IMR-90 (cell line): Measurements from ENCODE around the gene KLHL17. TPM values are rescaled to one million over a fixed set of nuclear protein-coding genes. Genes with fewer than 3 reads are reported as not detected.

Source experiments
- ATAC-seq: fragments of 200-7000 bp; cut with Tn5 transposase; 2 replicates; pipeline ENCODE4 v1.9.1; 2020; ENCODE audit warnings: low read depth, mild to moderate bottlenecking, moderate library complexity
- BruUV-seq: library from RNA; stranded (reverse); fragments of 400-500 nt; replicated peaks from 2 replicates; lab custom pipeline; 2021; lab: Mats Ljungman, UMichigan
- CTCF ChIA-PET: fragments of 300-600 bp; formaldehyde crosslinking; extraction: SDS; loops from one replicate; lab custom pipeline; 2021; ENCODE audit warnings: antibody characterized with exemption; lab: Yijun Ruan, JAX
- POLR2A ChIA-PET: fragments of 300-600 bp; sonication (Branson Sonifier 250); formaldehyde crosslinking; loops from one replicate; lab custom pipeline; 2022; ENCODE audit warnings: antibody characterized with exemption; ENCODE audit not compliant: unreplicated experiment; lab: Charles Lee
- DNase-seq: peaks from one replicate; pipeline ENCODE4 v3.0.0; 2013
- H2AFZ ChIP-seq: replicated peaks from 2 replicates; pipeline ENCODE3; 2013; ENCODE audit warnings: low read length, mild to moderate bottlenecking; ENCODE audit not compliant: poor library complexity
- H2AK5ac ChIP-seq: 2 replicates; pipeline ENCODE4 v1.6.1; 2013; ENCODE audit warnings: low read depth, low read length, inconsistent platforms
- H2AK9ac ChIP-seq: replicated peaks from 2 replicates; pipeline ENCODE3; 2013; ENCODE audit warnings: mild to moderate bottlenecking, low read depth, low read length, moderate library complexity; ENCODE audit not compliant: poor library complexity
- H2BK120ac ChIP-seq: 2 replicates; pipeline ENCODE4 v1.6.1; 2013; ENCODE audit warnings: low read depth, low read length, inconsistent platforms
- H2BK15ac ChIP-seq: 3 replicates; pipeline ENCODE4 v1.6.1; 2013; ENCODE audit warnings: low read depth, low read length, inconsistent platforms
- H2BK20ac ChIP-seq: 2 replicates; pipeline ENCODE4 v1.6.1; 2013; ENCODE audit warnings: low read depth, mild to moderate bottlenecking, inconsistent platforms, low read length, moderate library complexity
- H2BK5ac ChIP-seq: 2 replicates; pipeline ENCODE4 v1.6.1; 2013; ENCODE audit warnings: mild to moderate bottlenecking, low read depth, low read length, inconsistent platforms; ENCODE audit not compliant: poor library complexity, severe bottlenecking
- H3K14ac ChIP-seq: replicated peaks from 2 replicates; pipeline ENCODE4 v1.6.1; 2013; ENCODE audit warnings: low read depth, low read length, inconsistent platforms
- H3K18ac ChIP-seq: 2 replicates; pipeline ENCODE4 v1.6.1; 2013; ENCODE audit warnings: low read depth, low read length, control low read depth
- H3K23ac ChIP-seq: 2 replicates; pipeline ENCODE4 v1.6.1; 2013; ENCODE audit warnings: low read depth, low read length, inconsistent platforms
- H3K27ac ChIP-seq: 2 replicates; pipeline ENCODE4 v1.5.1; 2013; ENCODE audit warnings: mild to moderate bottlenecking, control low read depth, low read length; ENCODE audit not compliant: insufficient read depth
- H3K27me3 ChIP-seq: 2 replicates; pipeline ENCODE4 v1.6.1; 2013; ENCODE audit warnings: low read length; ENCODE audit not compliant: control insufficient read depth, insufficient read depth
- H3K36me3 ChIP-seq: 2 replicates; pipeline ENCODE4 v1.6.1; 2013; ENCODE audit warnings: low read length, mixed read lengths; ENCODE audit not compliant: control insufficient read depth, insufficient read depth
- H3K4ac ChIP-seq: 2 replicates; pipeline ENCODE4 v1.6.1; 2013; ENCODE audit warnings: low read depth, low read length, inconsistent platforms
- H3K4me1 ChIP-seq: 2 replicates; pipeline ENCODE4 v1.6.1; 2013; ENCODE audit warnings: low read length, mixed read lengths; ENCODE audit not compliant: control insufficient read depth, insufficient read depth
- H3K4me2 ChIP-seq: 2 replicates; pipeline ENCODE4 v1.6.1; 2013; ENCODE audit warnings: low read depth, mild to moderate bottlenecking, control low read depth, low read length, moderate library complexity
- H3K4me3 ChIP-seq: 2 replicates; pipeline ENCODE4 v1.5.1; 2013; ENCODE audit warnings: low read depth, mild to moderate bottlenecking, control low read depth, low read length, moderate library complexity; ENCODE audit not compliant: insufficient read depth
- H3K56ac ChIP-seq: 2 replicates; pipeline ENCODE4 v1.6.1; 2013; ENCODE audit warnings: low read length, inconsistent platforms; ENCODE audit not compliant: insufficient read depth; ENCODE audit errors: extremely low read depth
- H3K79me1 ChIP-seq, 2 experiments: 2 replicates each; pipeline ENCODE4 v1.6.1; 2013; ENCODE audit warnings: low read length in 2 of 2, inconsistent platforms in 1 of 2, low read depth in 1 of 2
- H3K9ac ChIP-seq: 2 replicates; pipeline ENCODE4 v1.6.1; 2013; ENCODE audit warnings: low read depth, low read length, control low read depth
- H3K9me1 ChIP-seq: 2 replicates; pipeline ENCODE4 v1.6.1; 2013; ENCODE audit warnings: low read length, inconsistent platforms; ENCODE audit not compliant: insufficient read depth
- H3K9me3 ChIP-seq: 2 replicates; pipeline ENCODE4 v1.6.1; 2013; ENCODE audit warnings: low read length; ENCODE audit not compliant: control insufficient read depth, insufficient read depth
- H4K20me1 ChIP-seq: 2 replicates; pipeline ENCODE4 v1.6.1; 2013; ENCODE audit warnings: low read length, inconsistent platforms; ENCODE audit not compliant: insufficient read depth
- H4K5ac ChIP-seq: 2 replicates; pipeline ENCODE4 v1.6.1; 2013; ENCODE audit warnings: mild to moderate bottlenecking, low read depth, low read length, control low read depth
- H4K8ac ChIP-seq, 2 experiments: 2 replicates each; pipeline ENCODE4 v1.6.1; 2013; ENCODE audit warnings: low read depth in 2 of 2, low read length in 2 of 2, control low read depth in 1 of 2, inconsistent platforms in 1 of 2
- H4K91ac ChIP-seq: 2 replicates; pipeline ENCODE4 v1.6.1; 2013; ENCODE audit warnings: low read depth, low read length, inconsistent platforms; ENCODE audit not compliant: insufficient read depth
- CEBPB ChIP-seq: IDR thresholded peaks from 2 replicates; pipeline ENCODE4 v1.6.1; 2012; ENCODE audit warnings: low read depth, low read length, improper control_type of control experiment
- CTCF ChIP-seq: conservative IDR thresholded peaks from 2 replicates; pipeline ENCODE4 v1.5.1; 2012; ENCODE audit warnings: mild to moderate bottlenecking, low read depth, low read length, improper control_type of control experiment
- MAFK ChIP-seq: IDR thresholded peaks from 2 replicates; pipeline ENCODE4 v1.6.1; 2012; ENCODE audit warnings: low read depth, low read length, improper control_type of control experiment
- NFE2L2 ChIP-seq: fragments of 150-350 bp; IDR thresholded peaks from 2 replicates; pipeline ENCODE4 v1.6.1; 2016; ENCODE audit warnings: low read depth, mild to moderate bottlenecking, low read length
- POLR2A ChIP-seq: IDR thresholded peaks from 2 replicates; pipeline ENCODE4 v1.6.1; 2012; ENCODE audit warnings: mild to moderate bottlenecking, low read depth, low read length
- RAD21 ChIP-seq: IDR thresholded peaks from 2 replicates; pipeline ENCODE4 v1.6.1; 2012; ENCODE audit warnings: low read length, improper control_type of control experiment
- RCOR1 ChIP-seq: IDR thresholded peaks from 2 replicates; pipeline ENCODE4 v1.6.1; 2012; ENCODE audit warnings: mild to moderate bottlenecking, low read length, improper control_type of control experiment; ENCODE audit not compliant: insufficient replicate concordance
- USF2 ChIP-seq: fragments of 150-350 bp; IDR thresholded peaks from 2 replicates; pipeline ENCODE4 v1.6.1; 2017; ENCODE audit warnings: mild to moderate bottlenecking, antibody characterized with exemption, low read length, low read depth
- WGBS, 2 experiments: methylation state at CpG; one replicate each; pipeline versions ENCODE4 v1.1.5 to v1.1.7; 2013; ENCODE audit warnings: missing lambda C conversion rate in 2 of 2; ENCODE audit not compliant: insufficient read length in 1 of 2; ENCODE audit errors: extremely low coverage in 2 of 2; 5-methylcytosine and 5-hydroxymethylcytosine counted together
- dilution Hi-C: fragments of 300-500 bp; cut with HindIII; formaldehyde crosslinking; loops from one replicate; pipeline ENCODE4 v1.14.3; 2018; ENCODE audit warnings: low sequenced_read_pairs; ENCODE audit not compliant: unreplicated experiment
- in situ Hi-C: fragments of 300-500 bp; cut with MboI; formaldehyde crosslinking; loops from 3 replicates; pipeline ENCODE4 v1.14.3; 2019; ENCODE audit warnings: low sequenced_read_pairs, inconsistent platforms, mixed read lengths
- intact Hi-C: fragments of 100-400 bp; cut with micrococcal nuclease; formaldehyde crosslinking; loops from 2 replicates; pipeline ENCODE4 v1.10.0; 2022
- polyA plus RNA-seq, 3 experiments: library from polyadenylated mRNA; depleted of rRNA; stranded (reverse); fragments of >200 nt; gene quantifications; 2 replicates each; pipeline ENCODE4 v1.2.3, GENCODE V29; 2012; ENCODE audit warnings: low replicate concordance in 1 of 3
- total RNA-seq: library from RNA; depleted of rRNA; stranded (reverse); fragments of >200 nt; gene quantifications from 2 replicates; pipeline ENCODE4 v1.2.3, GENCODE V29; 2012
- TF ChIP-seq, protein P1 (sequence below): fragments of 150-350 bp; IDR thresholded peaks from 2 replicates; pipeline ENCODE4 v1.6.1; 2016; ENCODE audit warnings: low read depth, mild to moderate bottlenecking, low read length, moderate library complexity, borderline replicate concordance

The KLHL17 gene
- total and polyA plus RNA-seq, 2 of the 4 experiments (the other 2 are of a cell fraction), result 3.4 to 41.0 TPM

- Histone ChIP-seq H3K27me3 (no peaks in the 10 kb centered on the region; the same call in 1 of the 2 replicates), H4K8ac (no peak overlapping the region), H4K20me1 (peaks cover 3% of the 10 kb centered on the region), H2BK15ac (no peak overlapping the region), H2BK5ac (no peak overlapping the region), H3K4ac (no peak overlapping the region), H3K27ac (no peak overlapping the region), H2AK5ac (no peak overlapping the region), H3K4me3 (no peak overlapping the region), H3K4me2 (no peak overlapping the region), H4K5ac (no peak overlapping the region), H3K9ac (no peak overlapping the region), H2BK120ac (no peak overlapping the region), H3K9me3 (no peaks in the 10 kb centered on the region), H4K91ac (no peak overlapping the region), H2AK9ac (no peak overlapping the region), H3K36me3 (peaks cover 2% of the 10 kb centered on the region; the same call in 1 of the 2 replicates), H2BK20ac (no peak overlapping the region), H3K18ac (no peak overlapping the region), H2AFZ (no peak overlapping the region), H3K14ac (no peak overlapping the region), H3K23ac (no peak overlapping the region), H3K9me1 (peaks cover 5% of the 10 kb centered on the region), H3K4me1 (peaks cover 22% of the 10 kb centered on the region), H3K79me1 (peaks cover 4 to 14% of the 10 kb centered on the region in 2 experiments; a peak in 1 of 4 replicates), H3K56ac (no peak overlapping the region)
- WGBS, 2 experiments, result no CpG with 5 or more reads among the region's 15 CpGs
- in situ Hi-C loops (no loop called here), dilution Hi-C loops (no loop called here), intact Hi-C loops (no loop called here)
- POLR2A ChIA-PET, result interaction anchor here (1.0 kb wide), 1 partner anchor 14 kb away, joined by 3 read pairs; no protein-coding TSS in a partner anchor
- CTCF ChIA-PET, result no interaction called here
- no peak for TF ChIP-seq RCOR1
- TF ChIP-seq NFE2L2, result no peak
- TF ChIP-seq CEBPB, result no peak
- TF ChIP-seq RAD21, result no peak
- no peak for TF ChIP-seq CTCF
- no peak for TF ChIP-seq MAFK
- TF ChIP-seq, protein P1, sequence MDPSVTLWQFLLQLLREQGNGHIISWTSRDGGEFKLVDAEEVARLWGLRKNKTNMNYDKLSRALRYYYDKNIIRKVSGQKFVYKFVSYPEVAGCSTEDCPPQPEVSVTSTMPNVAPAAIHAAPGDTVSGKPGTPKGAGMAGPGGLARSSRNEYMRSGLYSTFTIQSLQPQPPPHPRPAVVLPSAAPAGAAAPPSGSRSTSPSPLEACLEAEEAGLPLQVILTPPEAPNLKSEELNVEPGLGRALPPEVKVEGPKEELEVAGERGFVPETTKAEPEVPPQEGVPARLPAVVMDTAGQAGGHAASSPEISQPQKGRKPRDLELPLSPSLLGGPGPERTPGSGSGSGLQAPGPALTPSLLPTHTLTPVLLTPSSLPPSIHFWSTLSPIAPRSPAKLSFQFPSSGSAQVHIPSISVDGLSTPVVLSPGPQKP, result no peak
- TF ChIP-seq POLR2A, result no peak
- no peak for TF ChIP-seq USF2
- BruUV-seq, result no TSS peak
- ATAC-seq (no peak), DNase-seq (no peak)
These were observed 42.0 kb upstream of the KLHL17 start for GRCh38 chr1:918353-918752.
